Activated CD4-positive, alpha-beta memory T cell treated with anti-CD3 and anti-CD28 coated beads for 36 hours (primary cell): ENCODE results near the gene TECR. TPM values are rescaled to one million over a fixed set of nuclear protein-coding genes. Genes with fewer than 3 reads are reported as not detected.
"Not testable (repeated sequence)": the region's sequence is repeated elsewhere in the genome, so short reads cannot be mapped to it uniquely, and the experiment has no call there.

Source experiments
- CTCF ChIA-PET: fragments of 350-600 bp; sonication (Branson Sonifier 250); formaldehyde crosslinking; loops from one replicate; lab custom pipeline; 2021; ENCODE audit warnings: antibody characterized with exemption, inconsistent platforms; lab: Charles Lee
- POLR2A ChIA-PET: fragments of 350-600 bp; sonication (Branson Sonifier 250); formaldehyde crosslinking; loops from one replicate; lab custom pipeline; 2021; ENCODE audit warnings: antibody characterized with exemption; lab: Charles Lee
- DNase-seq: peaks from one replicate; pipeline ENCODE4 v3.0.0-alpha.2; 2020
- H3K27ac Mint-ChIP-seq: one replicate; pipeline ENCODE4 v1.8.0; 2021; ENCODE audit warnings: mixed read lengths
- H3K27me3 Mint-ChIP-seq: one replicate; pipeline ENCODE4 v1.8.0; 2021; ENCODE audit warnings: mixed read lengths
- H3K36me3 Mint-ChIP-seq: one replicate; pipeline ENCODE4 v1.8.0; 2021; ENCODE audit warnings: mixed read lengths
- H3K4me1 Mint-ChIP-seq: one replicate; pipeline ENCODE4 v1.8.0; 2021; ENCODE audit warnings: low read depth, mixed read lengths
- H3K4me3 Mint-ChIP-seq: one replicate; pipeline ENCODE4 v1.8.0; 2021; ENCODE audit warnings: mild to moderate bottlenecking, mixed read lengths
- H3K9me3 Mint-ChIP-seq: one replicate; pipeline ENCODE4 v1.8.0; 2021; ENCODE audit warnings: mixed read lengths
- intact Hi-C: fragments of 100-400 bp; cut with micrococcal nuclease; formaldehyde crosslinking; loops from one replicate; pipeline ENCODE4 v1.15.1; 2023
- total RNA-seq, 2 experiments: library from RNA; stranded (reverse); gene quantifications; one replicate each; pipeline ENCODE4 v1.2.3, GENCODE V29; 2021

Gene TECR
- total RNA-seq, 2 experiments from 2014 or later: 120 TPM

DNA sequence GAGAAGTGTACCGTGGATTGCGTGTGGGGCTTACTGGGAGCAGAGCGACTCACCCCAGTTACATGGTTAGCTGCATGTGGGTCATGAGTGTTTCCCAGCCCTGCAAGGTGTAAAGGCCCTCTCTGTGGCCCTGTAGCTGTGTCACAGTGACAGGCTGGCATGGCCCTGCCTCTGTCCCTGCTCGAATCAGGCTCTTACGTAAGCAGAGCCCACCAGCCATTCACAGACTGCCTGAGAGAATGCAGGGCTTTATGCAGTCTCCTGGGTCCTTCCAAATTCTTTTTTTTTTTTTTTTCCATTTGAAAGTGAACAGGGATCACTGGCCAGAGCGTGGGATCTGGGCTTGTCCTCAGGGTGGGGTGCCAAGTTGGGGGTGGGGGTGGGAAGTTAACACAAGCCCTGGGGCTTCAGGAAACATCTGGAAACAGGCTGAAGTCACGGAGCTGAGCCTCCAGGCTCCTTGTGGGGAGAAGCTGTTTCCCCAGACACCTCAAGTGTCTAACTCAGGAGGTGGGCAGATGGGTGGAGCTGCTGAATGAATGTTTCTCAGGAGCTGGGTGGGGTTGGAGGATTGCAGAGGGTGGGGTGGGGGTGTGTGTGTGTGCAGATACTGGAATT, 13.4 kb downstream of the TECR start:
- Mint-ChIP-seq H3K27ac (no peak overlapping the region), H3K36me3 (peaks cover 6% of the 10 kb centered on the region), H3K27me3 (no peaks in the 10 kb centered on the region), H3K4me3 (no peak overlapping the region), H3K4me1 (peaks cover 21% of the 10 kb centered on the region), H3K9me3 (no peaks in the 10 kb centered on the region)
- ChIA-PET CTCF (interaction anchor here (1.8 kb wide), 1 partner anchor 14 kb away, joined by 6 read pairs; no protein-coding TSS in a partner anchor), POLR2A (no interaction called here)
- intact Hi-C loops: no loop called here
- DNase-seq: no peak

DNA sequence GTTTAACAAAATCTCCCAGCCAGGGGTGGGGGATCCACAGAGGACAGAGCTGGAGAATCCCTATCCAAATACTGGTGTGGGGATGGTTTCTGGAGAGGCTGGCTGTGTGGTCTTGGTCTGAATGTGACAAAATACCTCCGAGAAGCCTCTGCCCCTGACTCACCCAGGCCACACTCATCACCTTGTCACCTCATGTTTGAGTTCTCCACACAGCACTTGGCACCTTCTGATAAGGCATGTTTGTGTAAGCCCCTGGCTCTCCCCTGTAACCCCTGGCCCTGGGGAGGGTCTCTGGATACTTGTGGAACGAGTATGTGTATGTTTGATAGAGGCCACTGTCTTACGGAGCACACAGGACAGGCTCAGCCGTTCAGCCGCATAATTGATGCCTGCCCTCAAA, 14.7 kb downstream of the TECR start:
- CTCF ChIA-PET: interaction anchor here (4.5 kb wide), 1 partner anchor 12 kb away, joined by 21 read pairs; no protein-coding TSS in a partner anchor
- Mint-ChIP-seq H3K27ac (no peak overlapping the region), H3K4me3 (no peak overlapping the region), H3K36me3 (peaks cover 6% of the 10 kb centered on the region), H3K4me1 (peaks cover 21% of the 10 kb centered on the region), H3K27me3 (no peaks in the 10 kb centered on the region), H3K9me3 (no peaks in the 10 kb centered on the region)
- POLR2A ChIA-PET: no interaction called here
- DNase-seq: no peak
- intact Hi-C loops: no loop called here

- DNase-seq: no peak
- ChIA-PET CTCF (interaction anchor here (4.5 kb wide), 1 partner anchor 11 kb away, joined by 21 read pairs; no protein-coding TSS in a partner anchor), POLR2A (interaction anchor here (0.7 kb wide), 1 partner anchor 97 kb away, joined by 3 read pairs; no protein-coding TSS in a partner anchor)
- intact Hi-C loops: no loop called here
- H3K4me1 Mint-ChIP-seq: peaks cover 17% of the 10 kb centered on the region
- peaks cover 6% of the 10 kb centered on the region for H3K36me3 Mint-ChIP-seq
- peak overlapping the region; percentile 33 for H3K27ac Mint-ChIP-seq
- H3K9me3 Mint-ChIP-seq: no peaks in the 10 kb centered on the region
- H3K4me3 Mint-ChIP-seq: no peak overlapping the region
- H3K27me3 Mint-ChIP-seq: no peaks in the 10 kb centered on the region
Measured at GRCh38 chr19:14544977-14545715, 15.8 kb downstream of the TECR start.

- peaks cover 23% of the 10 kb centered on the region for H3K4me1 Mint-ChIP-seq
- ChIA-PET POLR2A (interaction anchor here (0.7 kb wide), 1 partner anchor 96 kb away, joined by 3 read pairs; no protein-coding TSS in a partner anchor), CTCF (interaction anchor here (4.5 kb wide), 1 partner anchor 11 kb away, joined by 21 read pairs; no protein-coding TSS in a partner anchor)
- H3K27ac Mint-ChIP-seq: no peak overlapping the region
- H3K27me3 Mint-ChIP-seq: no peaks in the 10 kb centered on the region
- intact Hi-C loops: no loop called here
- H3K36me3 Mint-ChIP-seq: peaks cover 5% of the 10 kb centered on the region
- no peak overlapping the region for H3K4me3 Mint-ChIP-seq
- H3K9me3 Mint-ChIP-seq: no peaks in the 10 kb centered on the region
- no peak for DNase-seq
Measured at GRCh38 chr19:14545716-14546082, 16.3 kb downstream of the TECR start.

GRCh38 chr19:14550201-14550754, 20.9 kb downstream of the TECR start:
- intact Hi-C loops: loop anchor here (2.0 kb wide), 1 partner anchor 21 kb away; the partner anchor contains the start of gene TECR
- H3K27ac Mint-ChIP-seq: peak overlapping the region; percentile 61
- no peaks in the 10 kb centered on the region for H3K9me3 Mint-ChIP-seq
- peaks cover 39% of the 10 kb centered on the region for H3K4me1 Mint-ChIP-seq
- no peaks in the 10 kb centered on the region for H3K27me3 Mint-ChIP-seq
- H3K36me3 Mint-ChIP-seq: no peaks in the 10 kb centered on the region
- DNase-seq: no peak
- ChIA-PET CTCF (interaction anchor here (0.7 to 1.4 kb wide), 4 partner anchors 21 to 136 kb away, joined by 3 to 4 read pairs (median 3); partner anchors contain the start of gene TECR), POLR2A (no interaction called here)
- no peak overlapping the region for H3K4me3 Mint-ChIP-seq

- H3K9me3 Mint-ChIP-seq, POLR2A ChIA-PET: not testable (repeated sequence)
- intact Hi-C loops: loop anchor here (2.0 kb wide), 1 partner anchor 23 kb away; the partner anchor contains the start of gene TECR
Measured at GRCh38 chr19:14551134-14552005, 22.0 kb downstream of the TECR start.

GRCh38 chr19:14552006-14552360, 22.6 kb downstream of the TECR start:
- Mint-ChIP-seq H3K4me1 (peaks cover 51% of the 10 kb centered on the region), H3K27ac (peak overlapping the region; percentile 42)
- intact Hi-C loops, H3K36me3 Mint-ChIP-seq, POLR2A ChIA-PET, DNase-seq, H3K27me3 Mint-ChIP-seq, H3K4me3 Mint-ChIP-seq, H3K9me3 Mint-ChIP-seq: not testable (repeated sequence)
- CTCF ChIA-PET: interaction anchor here (0.5 to 1.4 kb wide), 6 partner anchors 10 to 72 kb away, joined by 3 to 5 read pairs (median 4); partner anchors contain the start of genes DNAJB1 and NDUFB7

More at GRCh38 chr19:14551134-14552005, 22.0 kb downstream of the TECR start:
- peak overlapping the region; percentile 56 for H3K27ac Mint-ChIP-seq
- not testable (repeated sequence) for H3K4me3 Mint-ChIP-seq, H3K36me3 Mint-ChIP-seq, H3K27me3 Mint-ChIP-seq
- DNase-seq: peak; percentile 87
- H3K4me1 Mint-ChIP-seq: peaks cover 46% of the 10 kb centered on the region
- CTCF ChIA-PET: interaction anchor here (0.5 to 1.4 kb wide), 8 partner anchors 11 to 135 kb away, joined by 3 to 5 read pairs (median 4); partner anchors contain the start of genes DNAJB1, NDUFB7 and TECR

DNA sequence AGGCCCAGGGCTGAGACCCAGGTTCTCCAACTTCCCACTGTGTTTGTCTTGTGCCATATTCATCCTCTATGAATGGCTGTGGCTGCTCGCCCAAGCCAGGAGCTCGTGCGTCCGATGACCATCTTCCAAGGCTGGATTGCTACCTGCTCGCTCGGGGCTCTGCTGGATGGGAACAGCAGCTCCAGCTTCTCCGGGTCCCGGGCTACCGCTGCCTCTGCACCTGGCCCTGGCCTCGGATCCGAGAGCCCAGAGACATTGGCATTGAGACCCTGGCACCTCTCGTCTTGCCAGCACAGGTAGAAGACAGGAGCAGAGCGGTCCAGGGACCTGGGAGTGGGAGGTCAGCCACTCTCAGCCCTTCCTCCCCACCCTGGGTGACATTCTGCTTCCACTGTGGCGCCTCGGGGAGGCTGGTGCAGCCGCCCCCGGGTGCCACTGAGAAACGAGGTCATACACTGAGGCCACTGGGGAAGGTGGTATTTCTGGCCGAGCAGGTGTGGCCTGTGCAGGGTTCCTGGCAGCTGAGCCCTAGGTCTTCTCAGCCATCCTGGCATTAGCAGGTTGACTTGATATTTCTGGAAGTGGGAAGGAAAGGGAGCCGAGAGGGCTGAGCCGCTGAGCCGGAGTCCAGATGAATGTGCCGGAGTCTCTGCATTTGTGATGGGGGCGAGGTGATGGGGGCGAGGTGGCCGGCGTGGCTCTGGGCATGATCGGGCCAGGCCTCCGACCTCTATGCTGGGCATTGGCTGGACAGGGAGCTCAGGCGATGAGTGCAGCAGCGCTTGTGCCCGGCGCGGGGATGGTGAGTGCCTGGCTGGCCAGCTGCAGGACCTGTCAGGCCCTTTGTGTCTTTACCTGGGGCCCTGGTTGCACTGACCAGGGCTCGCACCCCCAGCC, 23.9 kb downstream of the TECR start:
- intact Hi-C loops: no loop called here
- POLR2A ChIA-PET: no interaction called here
- Mint-ChIP-seq H3K27me3 (no peaks in the 10 kb centered on the region), H3K4me1 (peaks cover 53% of the 10 kb centered on the region), H3K9me3 (no peaks in the 10 kb centered on the region), H3K27ac (no peak overlapping the region), H3K36me3 (no peaks in the 10 kb centered on the region), H3K4me3 (no peak overlapping the region)
- DNase-seq: no peak
- CTCF ChIA-PET: interaction anchor here (0.9 to 4.0 kb wide), 5 partner anchors 18 to 133 kb away, joined by 3 to 20 read pairs (median 5); no protein-coding TSS in a partner anchor

DNA sequence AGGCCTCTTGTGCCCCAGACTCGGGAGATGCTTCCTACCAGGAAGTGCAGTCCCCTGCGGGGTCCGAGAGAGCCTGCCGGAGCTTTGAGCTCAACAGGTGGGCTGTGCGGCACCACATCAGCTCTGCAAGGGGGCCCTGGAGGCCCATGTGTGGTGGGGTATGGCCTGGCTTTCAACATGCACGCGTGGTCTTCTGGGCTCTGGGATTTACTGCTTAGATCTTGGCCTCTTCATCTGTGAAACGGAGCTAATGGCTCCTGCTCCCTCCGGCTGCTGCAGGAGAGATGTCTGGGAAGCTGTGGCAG, 24.5 kb downstream of the TECR start:
- Mint-ChIP-seq H3K9me3 (no peaks in the 10 kb centered on the region), H3K4me3 (no peak overlapping the region), H3K4me1 (peaks cover 55% of the 10 kb centered on the region), H3K27me3 (no peaks in the 10 kb centered on the region), H3K27ac (no peak overlapping the region), H3K36me3 (no peaks in the 10 kb centered on the region)
- ChIA-PET CTCF (interaction anchor here (0.9 to 4.0 kb wide), 5 partner anchors 18 to 133 kb away, joined by 3 to 20 read pairs (median 5); no protein-coding TSS in a partner anchor), POLR2A (no interaction called here)
- DNase-seq: no peak
- intact Hi-C loops: no loop called here

DNA sequence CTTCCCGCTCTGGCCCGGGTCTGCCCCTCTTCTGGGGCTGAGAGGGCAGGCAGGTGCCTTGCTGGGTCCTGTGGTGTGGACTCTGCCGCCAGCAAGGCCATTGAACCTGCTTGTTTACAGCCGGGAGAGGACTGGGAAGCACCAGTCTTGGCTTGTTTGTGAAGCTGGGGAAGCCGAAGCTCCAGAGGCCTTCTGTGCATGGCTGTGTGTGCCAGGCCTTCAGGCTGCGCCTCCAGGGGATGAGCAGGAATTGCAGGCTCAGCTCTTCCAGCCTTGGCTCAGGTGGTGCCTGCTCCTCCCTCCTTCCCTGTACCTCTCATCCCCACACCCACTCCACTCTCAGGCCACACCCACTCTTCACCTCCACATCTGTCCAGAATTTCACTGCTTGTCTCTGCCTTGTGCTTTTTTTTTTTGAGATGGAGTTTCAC, 25.0 kb downstream of the TECR start:
- no peaks in the 10 kb centered on the region for H3K36me3 Mint-ChIP-seq
- ChIA-PET POLR2A (no interaction called here), CTCF (interaction anchor here (0.7 to 4.0 kb wide), 5 partner anchors 19 to 138 kb away, joined by 3 to 20 read pairs (median 4); no protein-coding TSS in a partner anchor)
- intact Hi-C loops: no loop called here
- peak overlapping the region; percentile 28 for H3K27ac Mint-ChIP-seq
- peaks cover 55% of the 10 kb centered on the region for H3K4me1 Mint-ChIP-seq
- H3K27me3 Mint-ChIP-seq: no peaks in the 10 kb centered on the region
- DNase-seq: no peak
- no peaks in the 10 kb centered on the region for H3K9me3 Mint-ChIP-seq
- H3K4me3 Mint-ChIP-seq: no peak overlapping the region
